UCSD-AML1 (cell line): ENCODE data around the gene PCDHGA7.
"Not testable (repeated sequence)": the region's sequence is repeated elsewhere in the genome, so short reads cannot be mapped to it uniquely, and the experiment has no call there.

Source experiments
- DNase-seq: peaks from one replicate; lab custom pipeline; 2025; ENCODE audit not compliant: unreplicated experiment; lab: John Stamatoyannopoulos, UW

The PCDHGA7 gene

GRCh38 chr5:141366016-141366896 is 16.3 kb upstream of the PCDHGA7 start:
- no peak for DNase-seq

DNA sequence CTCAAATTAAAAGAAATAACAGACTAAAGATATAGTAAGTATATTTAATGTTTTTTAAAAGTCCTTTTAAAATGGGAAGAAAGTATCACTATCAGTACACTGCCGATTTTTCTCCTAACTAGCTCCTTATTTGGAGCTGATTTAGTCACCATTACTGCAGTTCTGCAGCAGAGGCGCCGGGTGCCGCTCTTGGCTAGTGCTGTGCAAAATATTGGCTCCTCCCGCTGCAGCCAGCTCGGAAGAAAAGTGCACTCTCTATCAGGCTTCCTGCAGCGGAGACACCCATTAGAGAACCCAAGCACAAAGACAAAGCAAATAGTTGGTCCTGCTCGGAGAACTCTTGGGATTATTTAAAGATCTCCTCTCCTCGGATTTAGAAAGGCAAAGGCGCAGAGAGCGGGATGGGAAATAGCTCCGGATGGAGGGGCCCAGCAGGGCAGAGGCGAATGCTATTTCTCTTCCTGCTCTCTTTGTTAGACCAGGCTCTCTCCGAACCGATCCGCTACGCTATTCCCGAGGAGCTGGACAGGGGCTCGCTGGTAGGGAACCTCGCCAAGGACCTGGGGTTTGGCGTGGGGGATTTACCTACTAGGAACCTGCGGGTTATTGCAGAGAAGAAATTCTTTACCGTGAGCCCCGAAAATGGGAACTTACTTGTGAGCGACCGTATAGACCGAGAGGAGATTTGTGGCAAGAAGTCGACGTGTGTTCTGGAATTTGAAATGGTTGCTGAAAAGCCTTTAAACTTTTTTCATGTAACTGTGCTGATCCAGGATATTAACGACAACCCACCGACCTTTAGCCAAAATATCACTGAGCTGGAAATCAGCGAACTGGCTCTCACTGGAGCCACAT is 12.3 kb upstream of the PCDHGA7 start, which contains the start of gene PCDHGB3:
Gene PCDHGB3 (plus strand): TSS at position 249 of the 855 bp plus-strand sequence. CDS start 153 bp downstream, at position 402.
- peak; percentile 30 for DNase-seq

DNA sequence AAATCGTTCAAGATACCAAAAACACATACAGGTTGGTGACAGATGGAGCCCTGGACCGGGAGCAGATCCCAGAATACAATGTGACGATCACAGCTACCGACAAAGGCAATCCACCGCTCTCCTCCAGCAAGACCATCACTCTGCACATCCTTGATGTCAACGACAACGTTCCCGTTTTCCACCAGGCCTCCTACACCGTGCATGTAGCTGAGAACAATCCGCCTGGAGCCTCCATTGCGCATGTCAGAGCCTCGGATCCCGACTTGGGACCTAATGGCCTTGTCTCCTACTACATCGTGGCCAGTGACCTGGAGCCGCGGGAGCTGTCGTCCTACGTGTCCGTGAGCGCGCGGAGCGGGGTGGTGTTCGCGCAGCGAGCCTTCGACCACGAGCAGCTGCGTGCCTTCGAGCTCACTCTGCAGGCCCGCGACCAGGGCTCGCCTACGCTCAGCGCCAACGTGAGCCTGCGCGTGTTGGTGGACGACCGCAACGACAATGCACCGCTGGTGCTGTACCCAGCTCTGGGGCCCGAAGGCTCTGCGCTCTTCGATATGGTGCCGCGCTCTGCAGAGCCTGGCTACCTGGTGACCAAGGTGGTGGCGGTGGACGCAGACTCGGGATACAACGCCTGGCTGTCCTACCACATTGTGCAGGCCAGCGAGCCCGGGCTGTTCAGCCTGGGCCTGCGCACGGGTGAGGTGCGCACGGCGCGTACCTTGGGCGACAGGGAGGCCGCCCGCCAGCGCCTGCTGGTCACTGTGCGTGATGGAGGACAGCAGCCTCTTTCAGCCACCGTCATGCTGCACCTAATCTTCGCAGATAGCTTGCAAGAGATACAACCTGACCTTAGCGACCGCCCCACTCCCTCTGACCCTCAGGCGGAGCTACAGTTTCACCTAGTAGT is 10.7 kb upstream of the PCDHGA7 start:
- DNase-seq, result no peak

- no peak for DNase-seq
Measured at GRCh38 chr5:141373673-141374317, 8.7 kb upstream of the PCDHGA7 start, which contains the start of gene PCDHGA6. PCDHGA6 (plus strand) TSS chr5:141373891; CDS start chr5:141374084, 193 bp downstream.

DNA sequence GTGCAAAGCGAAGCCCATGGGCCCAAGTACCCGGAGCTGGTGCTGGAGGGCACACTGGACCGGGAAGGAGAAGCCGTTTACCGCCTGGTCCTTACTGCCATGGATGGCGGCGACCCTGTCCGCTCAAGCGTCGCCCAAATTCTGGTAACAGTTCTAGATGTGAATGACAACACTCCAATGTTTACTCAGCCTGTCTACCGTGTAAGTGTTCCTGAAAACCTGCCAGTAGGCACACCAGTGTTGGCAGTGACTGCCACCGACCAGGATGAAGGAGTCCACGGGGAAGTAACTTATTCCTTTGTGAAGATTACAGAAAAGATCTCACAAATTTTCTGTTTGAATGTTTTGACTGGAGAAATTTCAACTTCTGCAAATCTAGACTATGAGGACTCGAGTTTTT is 7.9 kb upstream of the PCDHGA7 start:
- DNase-seq, result no peak

GRCh38 chr5:141375444-141376155 is 6.9 kb upstream of the PCDHGA7 start:
- DNase-seq, result not testable (repeated sequence)

DNA sequence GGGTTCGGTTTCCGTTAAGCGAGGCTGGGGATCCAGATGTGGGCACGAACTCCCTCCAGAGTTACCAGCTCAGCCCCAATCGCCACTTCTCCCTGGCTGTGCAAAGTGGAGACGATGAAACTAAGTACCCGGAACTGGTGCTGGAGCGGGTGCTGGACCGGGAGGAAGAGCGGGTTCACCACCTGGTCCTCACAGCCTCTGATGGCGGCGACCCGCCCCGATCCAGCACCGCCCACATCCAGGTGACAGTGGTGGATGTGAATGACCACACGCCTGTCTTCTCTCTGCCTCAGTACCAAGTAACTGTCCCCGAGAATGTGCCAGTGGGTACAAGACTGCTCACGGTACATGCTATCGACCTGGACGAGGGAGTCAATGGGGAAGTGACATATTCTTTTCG is 803 bp downstream of the PCDHGA7 start:
- DNase-seq, result no peak

- DNase-seq, result no peak
Measured at GRCh38 chr5:141384471-141385267, 2.1 kb downstream of the PCDHGA7 start.

DNA sequence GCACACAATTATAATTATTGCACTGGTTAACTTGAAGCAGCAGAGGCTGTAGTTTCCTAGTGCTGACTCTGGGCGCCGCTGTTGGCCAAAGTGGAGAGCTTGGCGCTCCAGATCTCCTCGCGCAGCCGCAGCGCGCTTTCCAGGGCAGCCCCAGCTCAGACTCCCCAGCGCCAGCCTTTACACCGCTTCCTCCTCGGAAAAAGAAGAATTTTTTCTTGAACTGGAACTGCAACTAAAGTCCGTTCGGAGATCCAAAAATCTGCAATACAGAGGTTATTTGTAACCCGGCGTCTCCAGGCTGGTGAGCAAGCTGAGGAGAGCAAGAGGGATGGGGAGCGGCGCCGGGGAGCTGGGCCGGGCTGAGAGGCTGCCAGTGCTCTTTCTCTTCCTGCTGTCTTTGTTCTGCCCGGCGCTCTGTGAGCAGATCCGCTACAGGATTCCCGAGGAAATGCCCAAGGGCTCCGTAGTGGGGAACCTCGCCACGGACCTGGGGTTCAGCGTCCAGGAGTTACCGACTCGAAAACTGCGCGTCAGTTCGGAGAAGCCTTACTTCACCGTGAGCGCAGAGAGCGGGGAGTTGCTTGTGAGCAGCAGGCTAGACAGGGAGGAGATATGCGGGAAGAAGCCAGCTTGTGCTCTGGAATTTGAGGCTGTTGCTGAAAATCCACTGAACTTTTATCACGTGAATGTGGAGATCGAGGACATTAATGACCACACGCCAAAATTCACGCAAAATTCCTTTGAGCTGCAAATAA is 5.2 kb downstream of the PCDHGA7 start, which contains the start of gene PCDHGB4:
Gene PCDHGB4 (plus strand): TSS at position 142 of the 755 bp plus-strand sequence. CDS start 187 bp downstream, at position 329.
- DNase-seq, result peak; percentile 50

- DNase-seq, result no peak
Measured at GRCh38 chr5:141388661-141389060, 6.1 kb downstream of the PCDHGA7 start.

GRCh38 chr5:141389153-141390042 is 6.9 kb downstream of the PCDHGA7 start:
- DNase-seq, result no peak

- no peak for DNase-seq
Measured at GRCh38 chr5:141392429-141393198, 10.1 kb downstream of the PCDHGA7 start, which contains the start of gene PCDHGA8. PCDHGA8 (plus strand) TSS chr5:141392633; CDS start chr5:141392814, 181 bp downstream.

GRCh38 chr5:141393267-141393666 is 10.7 kb downstream of the PCDHGA7 start:
- no peak for DNase-seq

DNA sequence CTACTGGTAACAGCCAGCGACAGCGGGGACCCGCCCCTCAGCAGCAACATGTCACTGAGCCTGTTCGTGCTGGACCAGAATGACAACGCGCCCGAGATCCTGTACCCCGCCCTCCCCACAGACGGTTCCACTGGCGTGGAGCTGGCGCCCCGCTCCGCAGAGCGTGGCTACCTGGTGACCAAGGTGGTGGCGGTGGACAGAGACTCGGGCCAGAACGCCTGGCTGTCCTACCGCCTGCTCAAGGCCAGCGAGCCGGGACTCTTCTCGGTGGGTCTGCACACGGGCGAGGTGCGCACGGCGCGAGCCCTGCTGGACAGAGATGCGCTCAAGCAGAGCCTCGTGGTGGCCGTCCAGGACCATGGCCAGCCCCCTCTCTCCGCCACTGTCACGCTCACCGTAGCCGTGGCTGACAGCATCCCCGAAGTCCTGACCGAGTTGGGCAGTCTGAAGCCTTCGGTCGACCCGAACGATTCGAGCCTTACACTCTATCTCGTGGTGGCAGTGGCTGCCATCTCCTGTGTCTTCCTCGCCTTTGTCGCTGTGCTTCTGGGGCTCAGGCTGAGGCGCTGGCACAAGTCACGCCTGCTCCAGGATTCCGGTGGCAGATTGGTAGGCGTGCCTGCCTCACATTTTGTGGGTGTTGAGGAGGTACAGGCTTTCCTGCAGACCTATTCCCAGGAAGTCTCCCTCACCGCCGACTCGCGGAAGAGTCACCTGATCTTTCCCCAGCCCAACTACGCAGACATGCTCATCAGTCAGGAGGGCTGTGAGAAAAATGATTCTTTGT is 12.1 kb downstream of the PCDHGA7 start:
- not testable (repeated sequence) for DNase-seq
